A549 (cell line): Measurements from ENCODE around the gene NRSN2. TPM values are rescaled to one million over a fixed set of nuclear protein-coding genes. Genes with fewer than 3 reads are reported as not detected.
"Not testable (repeated sequence)": the region's sequence is repeated elsewhere in the genome, so short reads cannot be mapped to it uniquely, and the experiment has no call there.

Experiments used
- ATAC-seq, 2 experiments: fragments of 200-7000 bp in 1 of 2; fragments of >200 bp in 1 of 2; cut with Nextera tagmentation in 1 of 2; cut with Tn5 transposase in 1 of 2; 3 replicates each; pipeline versions ENCODE4 v1.8.0 to v1.9.1; 2018 to 2020; ENCODE audit warnings: mild to moderate bottlenecking in 1 of 2, moderate library complexity in 1 of 2
- CTCF ChIA-PET: fragments of 300-600 bp; sonication (Branson Sonifier 250); formaldehyde crosslinking; extraction: SDS; loops from one replicate; lab custom pipeline; 2021; ENCODE audit warnings: antibody characterized with exemption, inconsistent platforms; lab: Yijun Ruan, JAX
- POLR2A ChIA-PET: fragments of 350-600 bp; formaldehyde crosslinking; extraction: SDS; loops from one replicate; lab custom pipeline; 2021; ENCODE audit warnings: antibody characterized with exemption, inconsistent platforms; lab: Yijun Ruan, JAX
- DNase-seq, 2 experiments: peaks; one replicate each; pipeline versions ENCODE4 v3.0.0 to v3.0.0-alpha.2; 2011 to 2016; ENCODE audit warnings: low read depth in 1 of 2, low spot score in 1 of 2
- FAIRE-seq: peaks from 2 replicates; lab custom pipeline; 2011; peaks lifted over from hg19 to GRCh38; lab: Jason Lieb, UNC
- H3K27ac ChIP-seq, 2 experiments: fragments of >200 bp; sonication (Bioruptor Twin); formaldehyde crosslinking; 3 replicates each; pipeline ENCODE4 v1.5.1; 2016 to 2017
- H3K4me1 ChIP-seq: fragments of >200 bp; sonication (Bioruptor Twin); formaldehyde crosslinking; 3 replicates; pipeline ENCODE4 v1.6.1; 2016
- H3K4me2 ChIP-seq: fragments of >200 bp; sonication (Bioruptor Twin); formaldehyde crosslinking; 3 replicates; pipeline ENCODE4 v1.6.1; 2016
- H3K4me3 ChIP-seq: fragments of >200 bp; sonication (Bioruptor Twin); formaldehyde crosslinking; 3 replicates; pipeline ENCODE4 v1.5.1; 2016
- H3K9me3 ChIP-seq: fragments of >200 bp; sonication (Bioruptor Twin); formaldehyde crosslinking; 3 replicates; pipeline ENCODE4 v1.6.1; 2016
- CBX8 ChIP-seq: fragments of 200-600 bp; sonication (generic); IDR thresholded peaks from 2 replicates; pipeline ENCODE4 v1.6.1; 2016
- CHD4 ChIP-seq: fragments of 200-600 bp; sonication (generic); IDR thresholded peaks from 2 replicates; pipeline ENCODE4 v1.6.1; 2016; ENCODE audit warnings: antibody characterized with exemption, mild to moderate bottlenecking, borderline replicate concordance
- CTCF ChIP-seq: fragments of >200 bp; sonication (Bioruptor Twin); formaldehyde crosslinking; IDR thresholded peaks from 3 replicates; pipeline ENCODE4 v1.5.1; 2016
- ELK1 ChIP-seq: fragments of 150-350 bp; IDR thresholded peaks from 2 replicates; pipeline ENCODE4 v1.6.1; 2014; ENCODE audit warnings: low read depth, mild to moderate bottlenecking, low read length
- ESRRA ChIP-seq: fragments of 150-350 bp; IDR thresholded peaks from 2 replicates; pipeline ENCODE4 v1.6.1; 2014; ENCODE audit warnings: mild to moderate bottlenecking, low read length, borderline replicate concordance
- HEYL ChIP-seq: fragments of 250-450 bp; sonication (Bioruptor Pico); IDR thresholded peaks from 2 replicates; pipeline ENCODE4 v1.8.0; 2021; ENCODE audit warnings: mild to moderate bottlenecking, moderate library complexity
- HMGXB4 ChIP-seq: fragments of 250-450 bp; sonication (Bioruptor Pico); IDR thresholded peaks from 2 replicates; pipeline ENCODE4 v1.5.0; 2021; ENCODE audit warnings: mild to moderate bottlenecking, moderate library complexity, borderline replicate concordance
- KDM1A ChIP-seq: fragments of 200-600 bp; sonication (generic); IDR thresholded peaks from 2 replicates; pipeline ENCODE4 v1.6.1; 2016; ENCODE audit warnings: low read depth, mild to moderate bottlenecking
- NPAS2 ChIP-seq: fragments of 250-450 bp; sonication (Bioruptor Pico); IDR thresholded peaks from 2 replicates; pipeline ENCODE4 v1.8.0; 2022; ENCODE audit warnings: mild to moderate bottlenecking, moderate library complexity, borderline replicate concordance
- NR3C1 ChIP-seq: fragments of >200 bp; sonication (Bioruptor Twin); formaldehyde crosslinking; IDR thresholded peaks from 3 replicates; pipeline ENCODE4 v1.6.1; 2017
- PBX3 ChIP-seq: IDR thresholded peaks from 2 replicates; pipeline ENCODE4 v1.6.1; 2012
- POLR2AphosphoS2 ChIP-seq: conservative IDR thresholded peaks from 2 replicates; pipeline ENCODE4 v1.6.1; 2012; ENCODE audit warnings: low read length, improper control_type of control experiment, inconsistent platforms
- RAD21 ChIP-seq, 2 experiments: fragments of >200 bp in 1 of 2; sonication (Bioruptor Twin) in 1 of 2; formaldehyde crosslinking in 1 of 2; IDR thresholded peaks in 1 of 2; conservative IDR thresholded peaks in 1 of 2; 2 replicates in 1 of 2; 3 replicates in 1 of 2; pipeline ENCODE4 v1.6.1; 2012 to 2018; ENCODE audit warnings: inconsistent platforms in 1 of 2
- RCOR1 ChIP-seq: fragments of 150-350 bp; IDR thresholded peaks from 2 replicates; pipeline ENCODE4 v1.6.1; 2014; ENCODE audit warnings: antibody characterized with exemption, low read length, low read depth
- RNF2 ChIP-seq: fragments of 200-600 bp; sonication (generic); IDR thresholded peaks from 2 replicates; pipeline ENCODE4 v1.6.1; 2016; ENCODE audit warnings: low read depth, mild to moderate bottlenecking, antibody characterized with exemption, moderate library complexity, borderline replicate concordance
- SMC3 ChIP-seq: fragments of >200 bp; sonication (Bioruptor Twin); formaldehyde crosslinking; IDR thresholded peaks from 3 replicates; pipeline ENCODE4 v1.6.1; 2018; ENCODE audit warnings: inconsistent platforms
- TFCP2L1 ChIP-seq: fragments of 250-450 bp; sonication (Bioruptor Pico); IDR thresholded peaks from 2 replicates; pipeline ENCODE4 v1.5.0; 2021; ENCODE audit warnings: mild to moderate bottlenecking
- USF2 ChIP-seq: fragments of 450-650 bp; IDR thresholded peaks from 2 replicates; pipeline ENCODE4 v1.6.1; 2014; ENCODE audit warnings: antibody characterized with exemption
- WGBS: methylation state at CpG from one replicate; pipeline ENCODE4 v1.1.6; 2017; ENCODE audit errors: missing lambda C conversion rate; 5-methylcytosine and 5-hydroxymethylcytosine counted together
- polyA plus RNA-seq, 4 experiments: library from polyadenylated mRNA; depleted of rRNA in 3 of 4; stranded (reverse); fragments of >200 nt; fragmentation: RNase III in 1 of 4; extraction: RNeasy Plus Mini Kit Qiagen cat#74134 plus additional on column Dnase treatment in 1 of 4; gene quantifications; 2 replicates in 3 of 4; 3 replicates in 1 of 4; pipeline ENCODE4 v1.2.3, GENCODE V29; 2011 to 2017

Gene NRSN2
- polyA plus RNA-seq, 2 of the 4 experiments (the other 2 are of a cell fraction), result 47.5 to 74.8 TPM

- no peak overlapping the region for H3K4me3 ChIP-seq
- POLR2A ChIA-PET, result interaction anchor here (1.0 to 14.2 kb wide), 4 partner anchors 14 to 22 kb away, joined by 4 to 147 read pairs (median 92); no protein-coding TSS in a partner anchor
- peaks cover 60% of the 10 kb centered on the region for H3K4me1 ChIP-seq
- TF ChIP-seq PBX3, result no peak
- no peak for TF ChIP-seq POLR2AphosphoS2
- TF ChIP-seq RCOR1, result no peak
- no peak for TF ChIP-seq NPAS2 (CRISPR knock-in tag)
- no peak for TF ChIP-seq CHD4
- TF ChIP-seq ELK1, result no peak
- no peak for TF ChIP-seq RNF2
- no peak for TF ChIP-seq RAD21 (conservative IDR thresholded peaks at IDR 0.05 in 1 of 2, IDR thresholded peaks at IDR 0.05 in 1 of 2)
- TF ChIP-seq SMC3, result no peak
- TF ChIP-seq NR3C1, result no peak
- no peak for TF ChIP-seq TFCP2L1 (CRISPR knock-in tag)
- TF ChIP-seq HMGXB4 (CRISPR knock-in tag), result no peak
- H3K27ac ChIP-seq, result peak overlapping the region in 1 of 2 experiments; percentile 20; a peak in 3 of 6 replicates
- no peaks in the 10 kb centered on the region for H3K9me3 ChIP-seq
- FAIRE-seq, result no peak
- no peak for ATAC-seq
- no peak for DNase-seq
- H3K4me2 ChIP-seq, result peak overlapping the region; percentile 0; the same call in 1 of the 3 replicates
- CTCF ChIA-PET, result interaction anchor here (0.8 to 50.3 kb wide), 5 partner anchors 12 to 94 kb away, joined by 3 to 1229 read pairs (median 119); no protein-coding TSS in a partner anchor
- 96% methylated on average over 5 of the region's 5 CpGs for WGBS
Observed at GRCh38 chr20:385448-385847, 38.5 kb downstream of the NRSN2 start.

- H3K4me2 ChIP-seq, H3K9me3 ChIP-seq, ATAC-seq, H3K4me3 ChIP-seq, DNase-seq, FAIRE-seq: not testable (repeated sequence)
- WGBS, result 95% methylated on average over 8 of the region's 8 CpGs
- peaks cover 62% of the 10 kb centered on the region for H3K4me1 ChIP-seq
- POLR2A ChIA-PET, result interaction anchor here (1.0 to 14.2 kb wide), 4 partner anchors 14 to 45 kb away, joined by 3 to 147 read pairs (median 92); no protein-coding TSS in a partner anchor
- CTCF ChIA-PET, result interaction anchor here (1.2 to 50.3 kb wide), 6 partner anchors 11 to 56 kb away, joined by 3 to 1229 read pairs (median 102); partner anchors contain the start of gene RBCK1
- H3K27ac ChIP-seq, result peak overlapping the region in 1 of 2 experiments; percentile 1; a peak in 1 of 6 replicates
Observed at GRCh38 chr20:386634-387033, 39.7 kb downstream of the NRSN2 start.

- POLR2A ChIA-PET, result interaction anchor here (0.7 to 14.2 kb wide), 5 partner anchors 8 to 23 kb away, joined by 3 to 147 read pairs (median 77); no protein-coding TSS in a partner anchor
- no peak for DNase-seq
- Histone ChIP-seq H3K4me3 (no peak overlapping the region), H3K4me2 (no peak overlapping the region; the same call in 2 of the 3 replicates), H3K27ac (no peak overlapping the region; a peak in 1 of 6 replicates)
- FAIRE-seq, result no peak
- ATAC-seq, result no peak
- TF ChIP-seq CTCF (no peak), CBX8 (no peak), HEYL (no peak), USF2 (no peak), ESRRA (no peak), RCOR1 (0 out of 2 replicates have a peak, but pooled peaks have one; percentile 23), KDM1A (0 out of 2 replicates have a peak, but pooled peaks have one; percentile 30)
- TF ChIP-seq, all 56 proteins: peak for 2
- CTCF ChIA-PET, result interaction anchor here (11.1 to 50.3 kb wide), 4 partner anchors 10 to 51 kb away, joined by 85 to 1229 read pairs (median 140); no protein-coding TSS in a partner anchor
- H3K4me1 ChIP-seq, result peaks cover 58% of the 10 kb centered on the region
- H3K9me3 ChIP-seq, result no peaks in the 10 kb centered on the region
- 94% methylated on average over 3 of the region's 3 CpGs for WGBS
Observed at GRCh38 chr20:387520-387919, 40.6 kb downstream of the NRSN2 start.
